Stomach (tissue), 9 donors: ENCODE data around the gene POFUT2. TPM values are rescaled to one million over a fixed set of nuclear protein-coding genes. Genes with fewer than 3 reads are reported as not detected.

Experiments used
- DNase-seq, 2 donors: peaks; one replicate each; pipeline versions ENCODE4 v3.0.0 to v3.0.0-alpha.2; 2013 to 2019
- H3K27ac ChIP-seq, 5 donors: fragments of 200-600 bp in 4 of 5; sonication (generic) in 4 of 5; one replicate each; pipeline ENCODE4 v1.5.1; 2013 to 2019; ENCODE audit warnings: mild to moderate bottlenecking in 1 of 5, moderate library complexity in 1 of 5
- H3K27me3 ChIP-seq, 3 donors: fragments of 200-600 bp; sonication (generic); one replicate each; pipeline ENCODE4 v1.5.1; 2017 to 2019; ENCODE audit warnings: mixed run types in 1 of 3
- H3K36me3 ChIP-seq, 4 donors: fragments of 200-600 bp; sonication (generic); 1 replicate in 3 of 4; 2 replicates in 1 of 4; pipeline ENCODE4 v1.5.1; 2016 to 2019
- H3K4me1 ChIP-seq, 4 donors: fragments of 200-600 bp; sonication (generic); one replicate each; pipeline ENCODE4 v1.5.1; 2016 to 2019
- H3K4me3 ChIP-seq, 4 donors: fragments of 200-600 bp; sonication (generic) in 3 of 4; one replicate each; pipeline ENCODE4 v1.5.1; 2016 to 2019; ENCODE audit warnings: mild to moderate bottlenecking in 1 of 4
- H3K9me3 ChIP-seq, 4 donors: fragments of 200-600 bp; sonication (generic); one replicate each; pipeline ENCODE4 v1.5.1; 2016 to 2019
- EP300 ChIP-seq: sonication (generic); formaldehyde crosslinking; IDR thresholded peaks from one replicate; pipeline ENCODE4 v1.6.1; 2017; ENCODE audit warnings: antibody characterized with exemption
- POLR2A ChIP-seq, 4 donors: fragments of 450-650 bp; IDR thresholded peaks; one replicate each; pipeline ENCODE4 v1.6.1; 2016; ENCODE audit warnings: antibody characterized with exemption in 4 of 4, control low read depth in 2 of 4, mild to moderate bottlenecking in 1 of 4, moderate library complexity in 1 of 4
- POLR2AphosphoS5 ChIP-seq, 3 donors: sonication (generic); formaldehyde crosslinking; IDR thresholded peaks; one replicate each; pipeline ENCODE4 v1.6.1; 2016; ENCODE audit warnings: antibody characterized with exemption in 3 of 3
- WGBS, 5 donors: extraction: QIAGEN DNeasy Blood & Tissue Kit in 3 of 5; methylation state at CpG; one replicate each; pipeline versions ENCODE4 v1.1.5 to v1.1.7; 2013 to 2018; 5-methylcytosine and 5-hydroxymethylcytosine counted together
- intact Hi-C: fragments of 100-400 bp; cut with DNase I; formaldehyde crosslinking; loops from one replicate; pipeline ENCODE4 v1.15.1; 2023; ENCODE audit warnings: low total_unique reads
- polyA plus RNA-seq, 3 donors: library from polyadenylated mRNA; stranded (reverse); fragments of 200-250 nt; gene quantifications; one replicate each; pipeline ENCODE4 v1.2.3, GENCODE V29; 2013
- total RNA-seq, 5 donors: library from RNA; depleted of rRNA; stranded (reverse); fragments of >200 nt; gene quantifications; one replicate each; pipeline versions ENCODE4 v1.1.0 to v1.2.3, GENCODE V29; 2014 to 2016
- TF ChIP-seq, protein P1 (sequence below), 7 experiments: fragments of 450-650 bp in 4 of 7; fragments of 200-600 bp in 3 of 7; sonication (generic) in 3 of 7; IDR thresholded peaks; one replicate each; pipeline ENCODE4 v1.5.1; 2016 to 2019; ENCODE audit warnings: antibody characterized with exemption in 7 of 7, control low read depth in 2 of 7, mild to moderate bottlenecking in 1 of 7
- donor health status: healthy with polysubstance abuse.
- donor health status: Bipolar disorder and iron deficiency.
- donor health status: healthy.

The POFUT2 gene
- total and polyA plus RNA-seq, 8 donors: 7.4 to 34.2 (median 22.4) TPM

DNA sequence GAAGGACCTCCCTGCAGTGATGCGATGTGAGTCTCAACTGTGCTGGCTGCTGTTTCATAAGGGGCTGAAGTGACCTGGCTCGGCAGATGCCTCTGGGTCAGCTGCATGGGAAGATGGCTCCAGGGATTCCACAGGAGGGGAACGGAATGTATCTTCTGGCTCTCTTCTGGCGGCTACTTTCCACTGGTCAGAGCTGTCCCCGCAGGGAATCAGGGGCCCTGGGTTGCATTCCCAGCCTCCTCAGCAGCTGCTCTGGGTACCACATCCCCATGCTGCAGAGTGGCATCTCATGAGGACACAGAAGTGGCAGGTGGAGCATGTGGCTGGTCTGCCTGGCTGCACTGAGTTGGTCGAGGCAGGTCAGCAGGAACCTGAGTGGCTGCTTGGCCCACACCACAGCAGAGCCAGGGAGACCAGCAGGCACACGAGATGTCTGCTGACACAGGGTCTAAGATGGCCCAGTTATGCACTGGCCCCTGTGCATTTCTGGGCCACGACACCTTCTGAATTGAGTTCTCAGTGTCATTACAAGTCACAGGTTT lies 42.8 kb downstream of the POFUT2 start:
- H3K9me3 ChIP-seq: peaks cover 0 to 34% (median 32%) of the 10 kb centered on the region in 4 donors
- TF ChIP-seq, protein P1, sequence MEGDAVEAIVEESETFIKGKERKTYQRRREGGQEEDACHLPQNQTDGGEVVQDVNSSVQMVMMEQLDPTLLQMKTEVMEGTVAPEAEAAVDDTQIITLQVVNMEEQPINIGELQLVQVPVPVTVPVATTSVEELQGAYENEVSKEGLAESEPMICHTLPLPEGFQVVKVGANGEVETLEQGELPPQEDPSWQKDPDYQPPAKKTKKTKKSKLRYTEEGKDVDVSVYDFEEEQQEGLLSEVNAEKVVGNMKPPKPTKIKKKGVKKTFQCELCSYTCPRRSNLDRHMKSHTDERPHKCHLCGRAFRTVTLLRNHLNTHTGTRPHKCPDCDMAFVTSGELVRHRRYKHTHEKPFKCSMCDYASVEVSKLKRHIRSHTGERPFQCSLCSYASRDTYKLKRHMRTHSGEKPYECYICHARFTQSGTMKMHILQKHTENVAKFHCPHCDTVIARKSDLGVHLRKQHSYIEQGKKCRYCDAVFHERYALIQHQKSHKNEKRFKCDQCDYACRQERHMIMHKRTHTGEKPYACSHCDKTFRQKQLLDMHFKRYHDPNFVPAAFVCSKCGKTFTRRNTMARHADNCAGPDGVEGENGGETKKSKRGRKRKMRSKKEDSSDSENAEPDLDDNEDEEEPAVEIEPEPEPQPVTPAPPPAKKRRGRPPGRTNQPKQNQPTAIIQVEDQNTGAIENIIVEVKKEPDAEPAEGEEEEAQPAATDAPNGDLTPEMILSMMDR (IDR thresholded peaks at IDR 0.05): no peak
- TF ChIP-seq POLR2AphosphoS5 (IDR thresholded peaks at IDR 0.05): no peak
- TF ChIP-seq POLR2A (IDR thresholded peaks at IDR 0.05): no peak
- no peak for TF ChIP-seq EP300
- intact Hi-C loops: no loop called here
- peaks cover 7 to 12% (median 9%) of the 10 kb centered on the region in 4 donors for H3K4me1 ChIP-seq
- no peak overlapping the region for H3K4me3 ChIP-seq
- H3K27ac ChIP-seq: no peak overlapping the region
- H3K27me3 ChIP-seq: peaks cover 0 to 43% (median 9%) of the 10 kb centered on the region in 3 donors
- no peak for DNase-seq
- 72 to 95% (median 81%) methylated on average over 5 to 8 of the region's 8 CpGs for WGBS, 5 donors
- H3K36me3 ChIP-seq: no peaks in the 10 kb centered on the region

DNA sequence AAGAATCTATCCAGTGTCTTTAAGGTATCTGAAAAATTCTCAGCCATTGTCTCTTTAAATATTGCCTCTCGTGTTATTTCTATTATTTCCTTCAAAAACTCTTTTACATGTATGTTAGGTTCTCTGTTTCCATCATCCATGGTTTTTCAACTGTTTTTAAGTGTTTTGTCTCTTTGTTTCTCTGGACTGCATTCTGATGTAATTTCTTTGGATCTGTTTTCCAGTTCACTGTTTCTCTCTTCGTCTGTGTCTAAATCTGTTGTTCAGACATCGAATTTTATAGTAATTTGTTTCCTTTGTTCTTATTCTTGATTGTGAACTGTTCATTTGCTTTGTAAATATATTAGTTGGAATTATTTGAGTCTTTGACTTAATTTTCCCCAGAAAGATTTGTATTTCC lies 44.1 kb downstream of the POFUT2 start:
- intact Hi-C loops: no loop called here
- 38 to 74% (median 59%) methylated on average over 3 of the region's 3 CpGs for WGBS, 5 donors
- Histone ChIP-seq H3K27me3 (peaks cover 0 to 42% (median 6%) of the 10 kb centered on the region in 3 donors), H3K27ac (no peak overlapping the region), H3K9me3 (peaks cover 0 to 34% (median 32%) of the 10 kb centered on the region in 4 donors), H3K36me3 (no peaks in the 10 kb centered on the region), H3K4me1 (peaks cover 1 to 5% (median 3%) of the 10 kb centered on the region in 4 donors), H3K4me3 (no peak overlapping the region)
- no peak for TF ChIP-seq POLR2A (IDR thresholded peaks at IDR 0.05)
- no peak for TF ChIP-seq EP300
- TF ChIP-seq, protein P1 (IDR thresholded peaks at IDR 0.05): no peak
- TF ChIP-seq POLR2AphosphoS5 (IDR thresholded peaks at IDR 0.05): no peak
- DNase-seq: no peak

DNA sequence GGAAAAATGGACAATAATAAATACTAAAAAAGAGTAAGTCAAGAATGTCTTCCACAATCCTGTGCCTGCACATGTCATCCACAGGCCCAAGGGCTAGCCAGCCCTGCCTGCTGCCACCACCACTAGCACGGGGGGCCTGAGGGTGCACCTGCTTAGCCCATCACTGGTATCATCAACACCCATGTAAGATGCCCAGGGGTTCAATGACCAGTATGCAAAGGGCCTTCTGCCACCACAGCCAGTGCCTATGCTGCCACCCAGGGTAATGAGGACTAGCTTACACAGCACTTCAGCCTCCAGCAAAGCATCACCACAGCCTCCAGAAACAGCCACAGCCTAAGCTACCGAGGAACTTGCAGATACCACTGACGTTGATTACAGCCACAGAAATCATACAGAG lies 46.3 kb downstream of the POFUT2 start:
- intact Hi-C loops: no loop called here
- no peak overlapping the region for H3K4me3 ChIP-seq
- WGBS, 5 donors: 72 to 82% (median 78%) methylated on average over 3 of the region's 3 CpGs

DNA sequence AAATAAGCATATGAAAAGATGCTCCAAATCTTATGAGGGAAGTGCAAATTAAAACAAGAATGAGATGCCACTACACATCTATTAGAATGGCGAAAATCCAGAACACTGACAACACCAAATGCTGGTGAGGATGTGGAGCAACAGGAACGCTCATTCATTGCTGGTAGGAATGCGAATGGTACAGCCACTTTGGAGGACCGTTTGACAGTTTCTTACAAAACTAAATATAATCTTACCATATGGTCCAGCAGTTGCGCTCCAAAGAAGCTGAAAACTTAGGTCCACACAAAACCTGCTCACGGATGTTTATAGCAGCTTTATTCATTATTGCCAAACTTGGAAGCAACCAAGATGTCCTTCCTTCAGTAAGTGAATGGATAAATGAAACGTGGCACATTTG lies 50.3 kb downstream of the POFUT2 start:
- no peak for TF ChIP-seq POLR2AphosphoS5 (IDR thresholded peaks at IDR 0.05)
- no peak for TF ChIP-seq EP300
- TF ChIP-seq POLR2A (IDR thresholded peaks at IDR 0.05): no peak
- no peak for DNase-seq
- peaks cover 0 to 38% (median 21%) of the 10 kb centered on the region in 3 donors for H3K27me3 ChIP-seq
- H3K4me3 ChIP-seq: no peak overlapping the region
- 88 to 92% (median 90%) methylated on average over 7 of the region's 7 CpGs for WGBS, 5 donors
- H3K4me1 ChIP-seq: no peaks in the 10 kb centered on the region
- H3K27ac ChIP-seq: no peak overlapping the region
- H3K36me3 ChIP-seq: no peaks in the 10 kb centered on the region
- intact Hi-C loops: no loop called here
- H3K9me3 ChIP-seq: peaks cover 0 to 16% (median 13%) of the 10 kb centered on the region in 4 donors

More for the DNA sequence above, 46.3 kb downstream of the POFUT2 start:
- H3K27me3 ChIP-seq: peaks cover 0 to 37% (median 2%) of the 10 kb centered on the region in 3 donors
- peaks cover 0 to 34% (median 32%) of the 10 kb centered on the region in 4 donors for H3K9me3 ChIP-seq
- H3K27ac ChIP-seq: no peak overlapping the region
- H3K36me3 ChIP-seq: no peaks in the 10 kb centered on the region
- no peak for TF ChIP-seq POLR2A (IDR thresholded peaks at IDR 0.05)
- no peak for TF ChIP-seq EP300
- TF ChIP-seq, protein P1 (IDR thresholded peaks at IDR 0.05): no peak
- TF ChIP-seq POLR2AphosphoS5 (IDR thresholded peaks at IDR 0.05): no peak
- no peaks in the 10 kb centered on the region for H3K4me1 ChIP-seq
- no peak for DNase-seq

DNA sequence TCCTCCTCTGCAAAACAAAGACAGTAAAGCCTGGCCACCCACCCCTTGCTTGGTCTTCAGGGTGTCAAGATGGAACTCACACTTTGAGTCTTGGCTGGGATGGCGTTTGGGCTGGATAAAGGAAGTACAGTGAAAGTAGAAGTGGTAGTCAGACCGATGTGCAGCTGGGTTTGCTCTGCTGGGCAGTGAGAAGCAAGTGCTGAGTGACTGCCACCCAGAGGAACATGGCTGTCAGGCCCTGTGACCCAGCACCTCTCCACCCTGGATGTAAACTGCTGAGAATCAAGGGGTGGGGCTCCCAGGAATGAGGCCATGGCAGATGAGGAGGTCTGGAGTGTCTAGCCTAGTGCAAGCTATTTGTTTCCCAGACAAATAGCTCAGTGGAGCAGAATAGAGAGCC lies 51.2 kb downstream of the POFUT2 start:
- Histone ChIP-seq H3K36me3 (no peaks in the 10 kb centered on the region), H3K9me3 (peaks cover 0 to 8% (median 6%) of the 10 kb centered on the region in 4 donors), H3K4me3 (no peak overlapping the region), H3K27me3 (peaks cover 0 to 38% (median 21%) of the 10 kb centered on the region in 3 donors), H3K4me1 (no peaks in the 10 kb centered on the region), H3K27ac (no peak overlapping the region)
- no peak for DNase-seq
- TF ChIP-seq POLR2AphosphoS5 (IDR thresholded peaks at IDR 0.05): no peak
- TF ChIP-seq, protein P1 (IDR thresholded peaks at IDR 0.05): no peak
- TF ChIP-seq EP300: no peak
- no peak for TF ChIP-seq POLR2A (IDR thresholded peaks at IDR 0.05)
- intact Hi-C loops: no loop called here
- WGBS, 5 donors: 39 to 71% (median 55%) methylated on average over 2 of the region's 2 CpGs
